CMK (cell line): ENCODE data around the gene HEXIM1.

Experiments used
- DNase-seq: peaks from one replicate; pipeline ENCODE4 v3.0.0-alpha.2; 2010; ENCODE audit warnings: low read depth

Gene HEXIM1

DNA sequence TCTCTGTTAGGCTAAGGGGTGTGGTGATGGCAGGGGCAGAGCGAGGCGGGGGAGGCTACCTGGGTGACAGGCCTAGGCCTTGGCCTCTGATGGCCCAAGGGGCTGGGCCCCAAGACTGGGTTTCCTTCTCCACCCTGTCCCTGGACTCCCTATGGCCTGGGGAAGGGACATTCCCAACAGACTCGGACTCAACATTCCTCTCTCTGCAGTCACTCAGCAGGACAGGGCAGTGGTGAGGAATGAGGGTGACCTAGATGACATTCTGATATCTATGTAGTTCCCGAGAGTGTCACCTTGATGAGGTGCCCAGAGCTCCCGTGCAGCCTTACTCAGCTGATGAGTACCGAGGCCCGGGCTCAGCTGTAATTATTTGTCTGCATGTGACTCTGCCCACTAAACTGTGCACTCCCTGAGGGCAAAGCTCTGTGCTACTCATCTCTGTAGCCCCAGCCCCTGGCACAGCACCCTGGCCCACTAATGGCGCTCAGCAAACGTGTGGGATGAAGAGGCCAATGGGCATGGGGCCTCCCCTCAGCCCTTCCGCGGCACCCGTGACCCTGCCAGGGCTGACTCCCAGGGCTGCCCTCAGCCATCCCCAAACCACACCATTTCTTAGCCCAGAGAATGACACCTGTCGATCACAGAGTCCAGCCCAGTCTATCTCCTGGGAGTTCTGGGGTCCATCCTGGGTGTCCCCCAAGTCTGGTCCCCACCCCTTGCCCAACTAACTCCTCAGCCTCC lies 18.2 kb upstream of the HEXIM1 start:
- DNase-seq, result no peak

DNA sequence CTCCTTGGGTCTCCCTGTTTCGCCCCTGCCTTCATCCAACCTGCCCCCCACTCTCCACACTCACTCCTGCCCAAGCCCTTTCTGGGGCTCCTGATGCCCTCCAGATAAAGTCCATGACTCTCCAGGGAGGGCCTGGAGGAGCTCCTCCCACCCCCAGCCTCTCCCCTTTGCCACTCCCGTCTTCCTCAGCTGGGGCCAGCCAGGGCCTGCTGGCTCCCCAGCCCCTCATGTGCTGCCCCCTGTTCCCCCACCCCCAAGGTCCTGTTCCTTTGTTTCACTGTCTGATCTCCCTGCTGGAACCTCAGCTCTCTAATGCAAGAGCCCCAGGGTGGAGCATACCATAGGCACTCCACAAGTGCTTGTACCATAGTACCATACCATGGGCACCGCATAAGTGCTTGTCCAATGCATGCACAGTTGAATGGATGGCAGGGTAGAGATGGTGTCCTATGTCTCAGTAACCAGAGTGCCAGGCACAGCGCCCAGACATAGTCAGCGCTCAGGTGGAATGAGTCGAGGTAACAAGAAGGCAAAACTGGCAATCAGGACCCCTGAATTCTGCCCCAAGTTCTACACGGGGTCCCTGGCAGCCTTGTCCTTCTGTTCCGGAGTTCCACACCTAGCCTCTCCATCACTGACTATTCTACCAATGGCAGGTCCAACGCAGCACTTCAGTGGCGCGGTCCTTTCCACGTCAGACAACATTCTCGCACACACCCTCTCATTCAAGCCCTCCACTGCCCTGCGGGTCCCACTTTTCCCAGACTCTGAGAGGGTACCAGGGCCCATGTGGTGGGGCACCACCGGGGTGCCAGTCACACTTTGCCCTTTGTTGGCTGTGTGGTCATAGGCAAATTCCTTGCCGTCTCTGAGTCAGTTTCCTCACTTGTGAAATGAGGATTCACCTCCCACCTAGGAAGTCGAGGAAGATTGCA lies 17.3 kb upstream of the HEXIM1 start:
- DNase-seq, result no peak

DNA sequence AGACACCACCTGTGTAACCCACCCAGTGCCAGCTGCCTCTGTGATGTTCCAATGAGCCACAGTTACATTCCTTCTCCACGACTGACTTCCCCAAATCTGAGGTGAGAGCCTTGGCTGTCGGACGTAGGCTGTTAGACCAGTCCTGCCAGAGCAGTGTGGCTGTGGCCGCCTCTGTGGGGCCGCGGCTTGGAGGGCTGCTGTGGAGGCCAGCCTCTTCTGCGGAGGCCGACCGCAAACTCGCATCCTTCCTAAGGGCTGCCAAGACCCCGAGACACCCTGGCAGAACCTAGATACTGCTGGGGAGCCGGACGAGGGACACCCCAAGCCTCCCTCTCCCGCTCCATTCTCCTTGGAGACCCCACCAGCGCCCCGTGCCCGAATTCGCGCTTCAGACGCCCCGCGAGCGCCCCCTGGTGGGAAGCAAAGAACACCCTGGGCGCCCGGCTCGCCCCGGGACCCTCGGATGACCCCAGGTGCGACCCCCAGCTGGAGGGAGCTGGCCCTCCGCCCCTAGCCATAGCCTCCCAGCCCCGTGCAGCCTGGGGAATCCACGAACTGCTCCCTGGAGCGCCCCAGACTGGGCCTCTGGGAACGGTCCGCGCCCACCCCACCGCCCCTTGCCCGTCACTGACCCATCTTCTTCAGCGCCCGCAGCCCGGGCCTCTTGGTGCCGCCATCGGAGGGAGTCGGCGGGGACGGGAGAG lies 16.5 kb upstream of the HEXIM1 start:
- DNase-seq, result no peak

DNA sequence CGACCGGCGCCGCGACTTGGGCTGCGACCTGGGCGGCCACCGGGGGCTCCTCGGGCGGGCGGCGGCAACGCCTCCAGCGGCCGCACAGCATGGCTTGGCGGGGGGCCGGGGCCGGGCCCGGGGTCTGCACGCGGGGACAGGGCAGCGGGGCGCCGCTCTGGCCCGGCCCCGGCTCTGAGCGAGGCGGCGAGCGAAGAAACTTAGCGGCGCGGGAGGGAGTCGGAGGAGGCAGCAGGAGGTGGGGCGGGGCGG lies 16.0 kb upstream of the HEXIM1 start, which contains the start of gene PLCD3:
Gene PLCD3 (minus strand): TSS at position 196 of the 252 bp plus-strand sequence. CDS start 105 bp downstream, at position 91.
- DNase-seq, result no peak

DNA sequence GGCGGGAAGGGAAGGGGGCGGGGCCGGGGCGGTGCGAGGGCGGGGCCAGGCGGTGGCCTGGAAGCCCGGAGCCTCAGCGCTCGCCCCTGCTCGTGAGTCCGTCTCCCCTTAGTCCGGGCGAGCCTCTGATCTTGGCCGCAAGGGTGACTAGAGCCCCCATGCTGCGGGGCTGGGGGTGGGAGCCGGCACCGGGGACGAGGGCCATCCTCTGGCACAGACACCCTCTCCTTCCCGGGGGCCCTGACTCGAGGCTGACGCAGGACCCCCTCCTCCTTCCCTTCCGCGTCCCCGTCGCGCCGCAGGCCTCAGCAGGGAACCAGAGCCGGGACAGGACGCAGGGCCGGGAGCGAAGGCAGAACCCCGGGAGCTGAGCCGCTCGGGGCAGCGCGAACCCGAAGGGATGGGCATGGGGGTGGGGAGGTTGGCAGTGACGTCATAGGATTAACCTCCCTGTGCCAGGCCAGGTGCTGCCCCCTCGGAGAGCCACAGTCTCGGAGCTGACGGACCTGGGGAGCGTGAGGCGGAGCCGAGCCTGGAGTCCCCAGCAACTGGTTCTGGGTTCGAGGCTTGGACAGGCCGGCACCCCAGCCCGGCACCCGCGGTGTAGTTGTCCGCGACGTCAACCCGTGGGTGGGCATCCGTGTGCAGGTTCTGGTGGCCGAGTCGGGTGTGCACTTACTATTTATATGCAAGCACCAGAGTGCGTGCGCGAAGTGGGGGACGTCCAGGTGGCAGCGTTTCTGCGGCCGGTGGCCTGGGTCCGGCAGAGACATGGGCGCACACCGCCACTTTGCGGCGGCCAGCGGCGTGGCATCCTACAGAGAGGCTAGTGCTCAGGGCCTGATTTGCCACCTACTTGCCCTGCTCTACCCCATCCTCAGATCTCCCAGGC lies 15.5 kb upstream of the HEXIM1 start:
- no peak for DNase-seq

DNA sequence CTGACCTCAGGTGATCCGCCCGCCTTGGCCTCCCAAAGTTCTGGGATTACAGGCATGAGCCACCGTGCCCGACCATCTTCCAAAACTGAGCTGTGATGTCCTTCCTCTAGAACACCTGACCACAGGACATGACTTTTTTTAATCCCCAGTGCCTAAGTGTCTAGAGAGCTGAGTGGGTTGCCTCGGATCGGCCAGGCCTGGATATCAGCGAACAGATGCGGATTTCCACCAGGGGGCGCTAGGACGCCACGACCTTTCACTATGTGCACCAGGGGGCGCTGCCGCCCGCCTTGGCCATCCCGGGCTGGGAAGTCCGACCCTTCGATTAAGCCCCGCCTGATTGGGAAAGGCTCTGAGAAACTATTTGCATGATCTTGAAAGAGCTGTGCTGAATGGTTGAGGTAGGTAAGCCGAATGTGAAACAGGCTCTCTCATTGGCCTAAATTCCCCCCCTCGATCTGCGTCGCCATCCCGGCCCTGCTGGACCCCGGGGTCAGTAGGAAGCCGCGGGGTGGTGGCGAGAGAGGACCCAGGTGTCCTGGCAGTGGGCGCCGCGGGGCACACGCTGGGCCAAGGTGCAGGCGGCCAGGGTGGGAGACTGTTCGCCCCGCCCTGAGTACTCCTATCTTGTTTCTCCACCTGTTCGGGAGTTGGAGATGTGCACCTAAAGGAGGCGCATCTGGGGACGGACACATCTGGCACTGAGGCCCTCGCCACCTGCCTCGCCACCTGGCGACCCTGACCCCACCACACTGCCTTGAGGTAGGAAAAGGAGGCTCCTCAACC lies 12.9 kb upstream of the HEXIM1 start, which contains the start of gene ACBD4:
Gene ACBD4 (plus strand): TSS at position 496 of the 786 bp plus-strand sequence. CDS start 458 bp downstream, outside the sequence.
- peak; percentile 94 for DNase-seq

DNA sequence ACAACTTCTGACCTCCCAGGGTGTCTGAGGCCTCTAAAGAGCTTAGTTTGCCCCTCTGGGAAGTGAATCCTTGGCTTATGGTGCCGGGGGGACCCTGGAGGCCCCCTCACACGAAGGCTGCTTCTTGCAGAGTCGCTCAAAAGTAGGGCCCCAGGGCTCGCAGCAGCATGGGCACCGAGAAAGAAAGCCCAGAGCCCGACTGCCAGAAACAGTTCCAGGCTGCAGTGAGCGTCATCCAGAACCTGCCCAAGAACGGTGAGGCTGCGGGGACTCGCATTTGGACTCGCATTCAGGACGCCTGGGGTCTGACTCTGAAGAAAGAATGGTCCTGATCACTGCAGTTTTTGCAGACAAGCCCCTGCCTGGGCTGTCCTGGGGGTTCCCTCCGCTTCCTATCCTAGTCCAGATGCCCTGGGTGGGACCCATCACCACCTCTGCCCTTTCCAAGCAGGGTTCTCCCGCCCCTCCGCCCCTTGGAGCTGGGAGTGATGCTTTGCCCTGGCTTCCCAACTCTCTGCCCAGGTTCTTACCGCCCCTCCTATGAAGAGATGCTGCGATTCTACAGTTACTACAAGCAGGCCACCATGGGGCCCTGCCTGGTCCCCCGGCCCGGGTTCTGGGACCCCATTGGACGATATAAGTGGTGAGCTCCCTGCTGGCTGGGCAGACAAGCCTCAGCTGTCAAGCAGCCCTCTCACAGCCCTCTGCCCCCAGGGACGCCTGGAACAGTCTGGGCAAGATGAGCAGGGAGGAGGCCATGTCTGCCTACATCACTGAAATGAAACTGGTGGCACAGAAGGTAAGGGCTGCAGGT lies 12.1 kb upstream of the HEXIM1 start:
- DNase-seq, result no peak

DNA sequence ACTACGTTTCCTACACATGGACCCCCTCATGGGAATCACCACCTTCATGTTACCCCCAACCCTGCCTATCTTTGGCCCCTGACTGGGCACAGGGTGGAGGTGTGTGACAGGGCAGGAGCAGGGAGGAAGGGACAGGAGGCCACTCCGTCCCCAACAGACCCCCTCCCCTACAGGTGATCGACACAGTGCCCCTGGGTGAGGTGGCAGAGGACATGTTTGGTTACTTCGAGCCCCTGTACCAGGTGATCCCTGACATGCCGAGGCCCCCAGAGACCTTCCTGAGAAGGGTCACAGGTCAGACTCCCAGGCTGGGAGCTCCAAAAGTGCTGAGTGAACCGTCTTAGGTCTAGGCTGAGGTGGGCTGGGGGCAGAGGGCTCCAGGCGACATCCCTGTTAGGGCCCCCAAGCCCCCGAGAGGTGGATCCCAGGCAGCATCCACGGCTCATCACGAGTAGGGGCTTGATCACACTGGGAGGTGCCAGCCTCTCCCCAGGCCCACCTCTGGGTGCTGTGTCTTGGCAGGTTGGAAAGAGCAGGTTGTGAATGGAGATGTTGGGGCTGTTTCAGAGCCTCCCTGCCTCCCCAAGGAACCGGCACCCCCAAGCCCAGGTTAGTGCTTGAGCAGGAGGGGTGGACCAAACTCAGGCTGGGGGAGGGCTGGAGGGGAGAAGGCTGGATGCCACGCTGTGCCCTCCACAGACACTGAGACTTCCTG lies 11.3 kb upstream of the HEXIM1 start:
- no peak for DNase-seq

DNA sequence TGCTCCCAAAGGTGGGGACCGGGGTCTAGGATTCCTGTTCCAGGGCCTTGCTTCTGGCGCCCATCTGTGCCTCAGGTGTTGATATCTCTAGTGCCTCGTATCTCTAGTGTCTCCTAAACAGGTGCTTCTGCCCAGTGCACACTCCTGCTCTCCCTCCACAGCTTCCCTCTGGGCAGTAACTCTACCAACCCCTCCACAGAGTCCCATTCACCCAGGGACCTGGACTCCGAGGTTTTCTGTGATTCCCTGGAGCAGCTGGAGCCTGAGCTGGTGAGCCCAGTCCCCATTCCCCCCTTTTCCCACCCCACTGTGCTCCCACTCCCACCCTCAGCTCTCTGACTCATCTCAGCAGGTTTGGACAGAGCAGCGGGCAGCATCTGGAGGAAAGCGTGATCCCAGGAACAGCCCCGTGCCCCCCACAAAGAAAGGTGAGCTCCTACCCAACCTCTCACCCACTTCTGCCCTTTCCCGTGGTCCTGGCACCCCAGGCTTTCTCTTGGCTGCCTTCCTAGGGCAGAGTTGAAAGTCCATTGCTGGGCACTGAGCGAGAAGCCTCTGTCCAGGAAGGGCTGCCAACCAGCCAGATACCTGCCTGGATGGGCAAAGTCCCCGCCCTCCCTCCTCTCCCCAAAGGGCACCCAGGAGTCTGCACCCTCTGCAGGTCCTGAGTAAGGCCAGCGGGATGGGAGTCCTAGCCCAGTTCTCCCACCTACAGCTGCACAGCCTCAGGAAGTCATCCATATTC lies 10.5 kb upstream of the HEXIM1 start:
- no peak for DNase-seq

DNA sequence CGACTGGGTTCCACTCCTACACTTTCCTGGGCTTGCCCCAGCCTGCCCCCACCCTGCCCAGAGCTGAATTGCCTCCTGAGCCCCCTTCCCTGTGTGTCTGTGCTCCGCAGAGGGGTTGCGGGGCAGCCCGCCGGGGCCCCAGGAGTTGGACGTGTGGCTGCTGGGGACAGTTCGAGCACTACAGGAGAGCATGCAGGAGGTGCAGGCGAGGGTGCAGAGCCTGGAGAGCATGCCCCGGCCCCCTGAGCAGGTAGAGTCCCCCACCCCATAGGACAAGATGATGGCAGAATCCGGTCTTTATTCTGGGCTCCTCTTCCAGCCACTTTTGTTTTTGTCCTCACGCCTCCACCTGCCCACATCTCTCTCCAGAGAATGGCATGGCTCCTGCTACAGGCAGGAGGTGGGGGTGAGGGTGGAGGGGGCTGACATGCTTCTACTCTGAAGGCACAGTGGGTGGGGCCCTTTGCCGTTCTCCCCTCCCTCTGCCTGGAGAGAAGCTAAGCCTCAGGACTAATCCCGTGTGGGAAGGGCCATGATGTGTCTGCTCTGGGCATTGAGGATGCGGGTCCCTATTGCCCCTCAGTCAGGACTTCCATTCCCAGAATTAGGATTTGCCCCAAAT lies 9.3 kb upstream of the HEXIM1 start:
- DNase-seq, result no peak

DNA sequence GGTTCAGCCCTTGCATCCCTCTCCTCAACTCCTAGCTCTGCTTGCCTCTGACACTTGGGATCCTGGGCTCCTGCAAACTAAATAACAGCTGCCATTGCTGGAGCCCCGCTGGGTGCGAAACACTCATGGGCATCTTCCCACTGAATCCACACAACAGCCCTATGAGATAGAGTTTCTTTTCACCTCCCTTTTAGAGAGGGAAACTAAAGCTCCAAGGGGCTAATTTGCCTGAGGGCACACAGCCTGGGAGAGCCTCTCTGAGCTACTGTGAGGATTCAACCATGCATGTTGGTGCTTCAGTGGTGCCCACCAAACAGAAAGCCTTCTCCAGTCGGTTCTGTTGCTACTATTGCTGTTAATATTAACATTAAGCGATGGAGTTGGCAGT lies 8.7 kb upstream of the HEXIM1 start:
- DNase-seq, result no peak

DNA sequence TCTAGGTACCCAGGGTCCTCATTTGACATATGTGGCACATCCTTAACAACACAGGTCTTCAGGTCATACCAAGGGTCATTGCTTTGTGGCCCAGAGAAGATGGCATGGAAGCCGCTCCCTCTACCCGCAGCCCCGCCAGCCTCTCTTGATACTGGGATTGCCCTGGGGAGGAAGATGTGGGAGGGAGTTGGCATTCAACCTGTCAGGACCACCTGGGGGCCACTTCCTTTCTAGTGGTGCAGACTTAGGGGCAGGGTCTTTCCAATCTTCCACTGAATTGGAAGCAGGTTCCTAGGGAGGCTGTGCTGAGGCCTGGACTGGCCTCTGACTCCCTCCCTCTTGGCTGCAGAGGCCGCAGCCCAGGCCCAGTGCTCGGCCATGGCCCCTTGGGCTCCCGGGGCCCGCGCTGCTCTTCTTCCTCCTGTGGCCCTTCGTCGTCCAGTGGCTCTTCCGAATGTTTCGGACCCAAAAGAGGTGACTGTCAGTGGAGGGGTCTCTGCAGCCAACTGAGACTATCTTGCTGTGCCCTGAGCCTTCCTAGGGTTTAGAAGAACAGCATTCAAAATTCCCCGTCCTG lies 5.1 kb upstream of the HEXIM1 start:
- no peak for DNase-seq

DNA sequence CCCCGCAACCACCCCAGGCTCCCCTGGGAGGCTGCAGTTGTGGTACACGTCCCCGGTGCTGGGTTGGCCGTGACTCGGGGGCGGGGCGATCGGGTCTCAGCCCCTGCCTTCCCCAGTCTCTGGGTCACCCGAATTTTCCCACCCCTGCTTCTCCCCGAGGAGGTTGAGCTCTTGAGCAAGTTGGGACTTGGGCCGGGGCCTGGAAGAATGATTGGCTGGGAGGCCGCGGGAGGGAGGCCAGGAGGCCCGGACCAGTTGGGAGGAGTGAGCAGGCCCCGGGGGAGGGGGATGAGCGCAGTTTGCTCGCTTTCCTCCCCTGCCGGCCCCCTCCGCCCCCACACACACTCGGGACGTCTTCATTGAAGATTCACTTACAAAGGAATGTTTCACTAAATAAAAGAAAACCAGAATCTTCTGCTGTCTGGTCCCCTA lies 4.5 kb upstream of the HEXIM1 start:
- DNase-seq, result no peak

DNA sequence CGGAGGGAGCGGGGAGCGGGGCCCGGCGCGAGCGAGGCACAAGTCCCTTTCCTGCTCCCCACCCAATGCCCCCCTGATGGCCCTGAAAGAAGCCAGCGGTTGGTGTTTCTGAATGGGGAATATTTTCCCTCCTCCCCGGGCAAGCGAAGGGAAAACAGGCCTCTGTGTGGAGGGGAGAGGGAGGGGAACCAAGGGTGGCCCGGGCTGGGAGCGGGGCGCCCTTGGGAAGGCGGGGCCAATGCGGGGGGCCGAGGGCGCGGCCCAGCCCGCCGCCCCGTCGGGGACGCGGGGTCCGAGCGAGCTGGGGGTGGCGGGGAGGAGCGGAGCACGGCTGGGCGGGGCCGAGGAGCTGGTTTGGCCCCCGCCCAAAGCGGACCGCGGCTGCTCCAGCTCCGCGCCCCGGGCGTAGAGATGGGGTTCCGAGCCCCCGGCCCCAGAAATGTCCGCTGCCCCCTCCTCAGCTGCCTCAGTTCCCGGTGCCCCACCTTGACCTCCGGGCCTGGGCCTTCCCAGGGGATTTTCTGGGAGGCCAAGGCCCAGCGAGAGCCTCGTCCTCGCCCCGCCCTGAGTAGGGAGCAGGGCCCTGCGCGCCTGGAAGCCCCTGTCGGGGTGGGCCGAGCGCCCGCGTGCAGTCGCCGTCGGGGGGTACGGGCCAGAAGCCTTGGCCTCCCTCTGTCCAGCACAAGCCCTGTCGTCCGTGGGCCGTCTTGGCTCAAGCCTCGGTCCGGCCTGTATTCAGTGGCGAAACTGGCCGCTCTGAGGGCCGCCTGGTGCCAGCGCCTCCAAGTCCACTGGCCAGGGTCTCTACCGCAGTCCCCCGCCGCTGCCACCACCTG lies 3.9 kb upstream of the HEXIM1 start:
- DNase-seq, result no peak

DNA sequence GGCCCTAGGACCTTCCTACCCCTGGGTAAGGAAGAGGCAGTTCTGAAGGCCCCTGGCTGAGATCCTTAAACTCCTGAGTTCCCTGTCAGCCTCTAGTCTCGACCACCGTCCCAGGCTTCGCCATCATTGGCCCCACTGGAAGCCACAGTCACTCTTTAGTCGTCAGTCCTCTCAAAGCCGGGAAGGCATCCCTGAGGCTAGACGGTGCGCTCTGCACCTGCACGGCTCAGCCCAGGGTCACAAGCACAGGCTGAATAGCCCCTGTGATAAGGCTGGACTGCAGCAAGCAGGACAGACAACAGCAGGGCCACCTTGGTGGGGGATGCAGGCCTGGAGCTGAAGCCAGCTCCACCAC lies 3.3 kb upstream of the HEXIM1 start:
- DNase-seq, result no peak

DNA sequence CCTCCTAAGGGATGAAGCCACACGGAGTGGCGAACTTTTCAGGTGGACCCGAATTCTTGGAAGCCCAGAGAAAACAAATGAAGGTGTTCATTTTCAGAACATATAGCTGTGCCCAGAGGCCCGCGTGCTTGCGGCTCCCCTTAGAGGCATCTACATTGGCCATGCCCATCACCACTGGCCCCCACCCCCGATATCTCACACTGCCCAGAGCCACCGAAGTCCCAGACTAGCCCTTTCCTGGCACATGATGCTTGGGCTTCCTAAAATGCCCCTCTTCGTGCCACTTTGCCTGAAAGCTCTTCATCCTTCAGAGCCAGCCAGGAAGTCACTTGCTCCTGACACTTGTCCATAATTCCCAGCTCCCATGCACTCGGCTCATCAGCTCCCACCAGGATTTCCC lies 2.1 kb upstream of the HEXIM1 start:
- DNase-seq, result no peak

DNA sequence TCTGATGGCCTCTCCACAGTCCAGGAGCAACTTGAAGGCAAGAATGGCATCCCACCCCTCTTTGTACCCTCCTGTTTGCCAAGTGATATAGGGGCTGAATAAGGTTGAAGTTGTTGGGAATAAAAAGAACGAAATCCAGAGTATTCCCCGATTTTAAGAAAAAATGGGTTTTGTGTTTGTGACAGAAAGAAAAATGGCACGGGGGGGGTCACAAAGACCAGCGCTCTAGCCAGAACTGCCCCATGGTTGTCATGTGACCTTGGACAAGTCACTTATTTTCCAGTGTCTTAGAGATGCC lies 1.7 kb upstream of the HEXIM1 start:
- no peak for DNase-seq
